ENCODE measurements around the gene NOX3. TPM values are rescaled to one million over a fixed set of nuclear protein-coding genes. Genes with fewer than 3 reads are reported as not detected.

The NOX3 gene
- total and polyA plus RNA-seq, 2 of the 8 experiments (the other 6 are each of a cell fraction or from before 2014, with no cell fraction given) = not detected

DNA sequence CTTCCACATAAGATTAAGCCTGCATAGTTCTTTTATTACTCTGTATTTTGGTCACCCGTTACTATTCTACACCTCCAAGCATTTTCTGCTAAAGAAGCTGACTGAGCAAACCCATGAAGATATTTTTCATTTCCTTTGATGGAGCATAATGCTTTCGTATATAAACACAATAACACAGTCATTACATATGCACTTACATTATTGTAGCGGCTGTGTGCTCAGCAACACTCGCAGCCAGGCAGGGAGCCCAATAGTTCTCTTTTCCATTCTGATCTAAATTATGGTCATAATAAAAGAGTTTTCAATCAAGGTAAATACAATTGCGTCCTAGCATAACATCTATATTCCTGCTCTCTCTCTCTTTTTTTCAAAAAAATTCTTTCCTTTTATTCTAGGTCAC lies 71.7 kb downstream of the NOX3 start:
- Histone ChIP-seq H2AK5ac (ENCODE audit: low read depth, low read length) (no peak overlapping the region), H3K9ac (replicated peaks in 1 of 4; ENCODE audit: extremely low read depth in 1 of 4, low read depth in 3 of 4, low read length in 3 of 4) (no peak overlapping the region), H2BK120ac (replicated peaks; ENCODE audit: low read depth, low read length) (no peak overlapping the region), H3K4ac (replicated peaks; ENCODE audit: insufficient read length, low read depth, low read length) (no peak overlapping the region), H4K91ac (replicated peaks; ENCODE audit: insufficient read length, low read length) (no peak overlapping the region), H3K23me2 (ENCODE audit: low read depth, low read length) (no peaks in the 10 kb centered on the region), H3K23ac (ENCODE audit: insufficient read length) (no peak overlapping the region), H4K8ac (ENCODE audit: extremely low read depth, insufficient read depth, low read length) (no peak overlapping the region), H3K4me3 (ENCODE audit: extremely low read depth in 1 of 4, insufficient read depth in 2 of 4, low read depth in 3 of 4, low read length in 4 of 4) (no peak overlapping the region), H3K27ac (ENCODE audit: low read depth, low read length) (no peak overlapping the region), H3K4me2 (ENCODE audit: insufficient read depth in 1 of 2, low read depth in 2 of 2, low read length in 2 of 2) (no peak overlapping the region), H3K14ac (ENCODE audit: insufficient read length) (no peak overlapping the region), H2BK15ac (ENCODE audit: low read length) (no peak overlapping the region), H3K79me2 (ENCODE audit: control insufficient read depth in 1 of 2, insufficient read depth in 2 of 2, low read length in 2 of 2) (no peaks in the 10 kb centered on the region), H3K18ac (ENCODE audit: extremely low read depth, low read length) (no peak overlapping the region), H2AFZ (ENCODE audit: low read length) (no peak overlapping the region), H3K27me3 (replicated peaks in 1 of 4; ENCODE audit: control insufficient read depth in 3 of 4, extremely low read depth in 1 of 4, insufficient read depth in 3 of 4, low read length in 3 of 4) (no peaks in the 10 kb centered on the region), H2BK20ac (ENCODE audit: low read length) (no peak overlapping the region), H3K9me3 (ENCODE audit: insufficient read depth in 2 of 2, low read depth in 1 of 2, low read length in 1 of 2) (no peaks in the 10 kb centered on the region), H3K56ac (replicated peaks; ENCODE audit: insufficient read length, low read depth, low read length) (no peak overlapping the region), H3K79me1 (ENCODE audit: low read depth, low read length) (no peaks in the 10 kb centered on the region), H2BK12ac (ENCODE audit: low read depth, low read length) (no peak overlapping the region), H4K20me1 (replicated peaks in 1 of 2; ENCODE audit: control insufficient read depth in 1 of 2, insufficient read depth in 2 of 2, low read length in 2 of 2) (no peaks in the 10 kb centered on the region), H3K36me3 (ENCODE audit: control insufficient read depth in 2 of 4, insufficient read depth in 4 of 4, low read length in 3 of 4) (no peaks in the 10 kb centered on the region), H3K4me1 (replicated peaks in 1 of 4; ENCODE audit: control insufficient read depth in 3 of 4, insufficient read depth in 4 of 4, low read length in 3 of 4) (no peaks in the 10 kb centered on the region), H4K5ac (ENCODE audit: insufficient read length, low read depth, low read length) (no peak overlapping the region), H2BK5ac (ENCODE audit: low read depth, low read length) (no peak overlapping the region)
- CTCF ChIA-PET (ENCODE audit: partially characterized antibody) = no interaction called here
- FAIRE-seq (no peak), DNase-seq (ENCODE audit: low read depth in 1 of 2, low spot score in 2 of 2) (no peak)
- TF ChIP-seq KDM1A (IDR thresholded peaks at IDR 0.05; ENCODE audit: borderline replicate concordance, low read length) (no peak), CBX5 (IDR thresholded peaks at IDR 0.05; ENCODE audit: low read depth, low read length) (no peak), CEBPB (IDR thresholded peaks at IDR 0.05; ENCODE audit: low read depth, low read length) (no peak), KDM5A (IDR thresholded peaks at IDR 0.05; ENCODE audit: low read length) (no peak), EP300 (IDR thresholded peaks at IDR 0.05; ENCODE audit: borderline replicate concordance in 1 of 2, low read depth in 2 of 2, low read length in 2 of 2) (no peak), SP1 (IDR thresholded peaks at IDR 0.05; ENCODE audit: low read depth, low read length) (no peak), RAD21 (IDR thresholded peaks at IDR 0.05 in 1 of 2, conservative IDR thresholded peaks at IDR 0.05 in 1 of 2; ENCODE audit: low read depth in 2 of 2, low read length in 2 of 2) (no peak), ZNF274 (IDR thresholded peaks at IDR 0.05; ENCODE audit: borderline replicate concordance, extremely low read depth, low read length) (no peak), BRCA1 (IDR thresholded peaks at IDR 0.05; ENCODE audit: low read depth, low read length) (no peak), PHF8 (conservative IDR thresholded peaks at IDR 0.05; ENCODE audit: low read depth, low read length) (no peak), TCF12 (IDR thresholded peaks at IDR 0.05; ENCODE audit: low read depth, low read length) (no peak), POU5F1 (IDR thresholded peaks at IDR 0.05; ENCODE audit: low read depth, low read length) (no peak), EZH2 (IDR thresholded peaks at IDR 0.05; ENCODE audit: low read depth, low read length, severe bottlenecking) (no peak), NANOG (IDR thresholded peaks at IDR 0.05; ENCODE audit: insufficient read depth, low read depth, low read length, poor library complexity, severe bottlenecking) (no peak)
- POLR2A ChIA-PET (ENCODE audit: partially characterized antibody) = no interaction called here
- WGBS, 2 experiments (ENCODE audit: extremely low coverage in 1 of 2, insufficient coverage in 1 of 2, insufficient read length in 1 of 2, insufficient replicate concordance in 2 of 2, low coverage in 1 of 2, low lambda C conversion rate in 2 of 2, missing lambda C conversion rate in 1 of 2) = 89% methylated on average over 5 of the region's 5 CpGs; no CpG with 5 or more reads in 1 of the 2 experiments
